ENCODE results near the gene SIRPD. TPM values are rescaled to one million over a fixed set of nuclear protein-coding genes. Genes with fewer than 3 reads are reported as not detected.

The SIRPD gene
- total and polyA plus RNA-seq, 2 of the 13 experiments (the other 11 are each of a cell fraction or from before 2014, with no cell fraction given): not detected

DNA sequence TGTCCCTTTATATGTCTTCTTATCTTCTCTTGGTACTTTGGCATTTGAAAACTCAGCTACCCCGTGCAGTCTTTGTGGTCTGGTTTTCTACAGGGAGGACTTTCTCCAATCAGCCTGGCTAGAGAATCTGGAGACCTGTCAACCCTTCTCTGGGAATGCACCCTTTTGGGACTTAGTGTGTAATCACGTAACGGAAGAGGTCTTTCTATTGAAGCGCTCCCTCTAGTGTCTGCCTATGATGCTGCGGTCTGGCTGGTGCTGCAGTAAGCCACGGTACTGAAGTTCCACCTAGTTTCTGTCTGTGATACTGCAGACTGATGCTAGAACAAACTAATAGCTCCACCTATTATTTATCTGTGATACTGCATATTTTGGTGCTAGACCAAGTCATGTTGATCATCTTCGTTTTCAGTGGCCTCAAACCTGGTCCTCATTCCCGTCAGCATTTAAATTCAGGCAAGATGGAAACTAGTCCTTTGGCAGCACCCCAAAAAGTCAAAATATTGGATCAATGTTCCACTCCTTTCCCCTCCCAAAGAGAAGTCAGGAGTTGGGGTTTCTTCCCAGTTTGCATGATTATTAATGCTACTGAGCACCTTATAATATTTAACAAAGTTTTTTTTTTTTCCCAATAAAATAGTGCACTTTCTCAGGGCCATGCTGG, 53.8 kb downstream of the SIRPD start (continued):
- TF ChIP-seq HNF1A (IDR thresholded peaks at IDR 0.05; ENCODE audit: low read depth) (peak; percentile 33; the same call in 1 of the 2 replicates), HNF1A (CRISPR knock-in tag; IDR thresholded peaks at IDR 0.05; ENCODE audit: borderline replicate concordance) (peak; percentile 15; the same call in 1 of the 2 replicates), KDM6A (CRISPR knock-in tag; IDR thresholded peaks at IDR 0.05; ENCODE audit: low read depth) (no peak), ZNF652 (CRISPR knock-in tag; IDR thresholded peaks at IDR 0.05; ENCODE audit: borderline replicate concordance, low read depth) (peak; percentile 61; the same call in 1 of the 2 replicates), PITX1 (CRISPR knock-in tag; IDR thresholded peaks at IDR 0.05) (peak; percentile 60; the same call in 1 of the 2 replicates), ZNF567 (CRISPR knock-in tag; IDR thresholded peaks at IDR 0.05; ENCODE audit: borderline replicate concordance) (no peak), POLR2A (IDR thresholded peaks at IDR 0.05; ENCODE audit: insufficient read depth in 1 of 2, low read depth in 2 of 2, low read length in 2 of 2) (no peak), KDM5B (CRISPR knock-in tag; IDR thresholded peaks at IDR 0.05; ENCODE audit: borderline replicate concordance) (no peak), SAFB2 (CRISPR knock-in tag; IDR thresholded peaks at IDR 0.05; ENCODE audit: borderline replicate concordance, low read depth) (no peak), ZNF773 (CRISPR knock-in tag; IDR thresholded peaks at IDR 0.05; ENCODE audit: borderline replicate concordance) (no peak), TARDBP (CRISPR knock-in tag; IDR thresholded peaks at IDR 0.05) (peak; percentile 26; the same call in 1 of the 2 replicates), MAFK (conservative IDR thresholded peaks at IDR 0.05 in 1 of 2, IDR thresholded peaks at IDR 0.05 in 1 of 2; ENCODE audit: low read length in 2 of 2) (no peak), ZNF12 (CRISPR knock-in tag; IDR thresholded peaks at IDR 0.05) (peak; percentile 19; the same call in 1 of the 2 replicates), MIXL1 (CRISPR knock-in tag; IDR thresholded peaks at IDR 0.05) (peak; percentile 80; the same call in 1 of the 2 replicates), HOXA7 (CRISPR knock-in tag; IDR thresholded peaks at IDR 0.05) (no peak), NONO (IDR thresholded peaks at IDR 0.05) (no peak), NONO (CRISPR knock-in tag; conservative IDR thresholded peaks at IDR 0.05) (0 out of 2 replicates have a peak, but pooled peaks have one; percentile 27), KMT2B (CRISPR knock-in tag; IDR thresholded peaks at IDR 0.05) (0 out of 2 replicates have a peak, but pooled peaks have one; percentile 29), MTF1 (CRISPR knock-in tag; IDR thresholded peaks at IDR 0.05) (no peak), MXI1 (IDR thresholded peaks at IDR 0.05; ENCODE audit: borderline replicate concordance, low read depth, low read length) (peak; percentile 27; the same call in 1 of the 3 replicates), ZNF558 (CRISPR knock-in tag; IDR thresholded peaks at IDR 0.05; ENCODE audit: borderline replicate concordance) (no peak), ZSCAN9 (CRISPR knock-in tag; IDR thresholded peaks at IDR 0.05; ENCODE audit: borderline replicate concordance) (peak; percentile 80), ZNF124 (CRISPR knock-in tag; IDR thresholded peaks at IDR 0.05) (peak; percentile 72; the same call in 1 of the 2 replicates), SP4 (CRISPR knock-in tag; IDR thresholded peaks at IDR 0.05) (0 out of 2 replicates have a peak, but pooled peaks have one; percentile 35), NFATC3 (CRISPR knock-in tag; IDR thresholded peaks at IDR 0.05) (no peak)
- TF ChIP-seq, protein P1, sequence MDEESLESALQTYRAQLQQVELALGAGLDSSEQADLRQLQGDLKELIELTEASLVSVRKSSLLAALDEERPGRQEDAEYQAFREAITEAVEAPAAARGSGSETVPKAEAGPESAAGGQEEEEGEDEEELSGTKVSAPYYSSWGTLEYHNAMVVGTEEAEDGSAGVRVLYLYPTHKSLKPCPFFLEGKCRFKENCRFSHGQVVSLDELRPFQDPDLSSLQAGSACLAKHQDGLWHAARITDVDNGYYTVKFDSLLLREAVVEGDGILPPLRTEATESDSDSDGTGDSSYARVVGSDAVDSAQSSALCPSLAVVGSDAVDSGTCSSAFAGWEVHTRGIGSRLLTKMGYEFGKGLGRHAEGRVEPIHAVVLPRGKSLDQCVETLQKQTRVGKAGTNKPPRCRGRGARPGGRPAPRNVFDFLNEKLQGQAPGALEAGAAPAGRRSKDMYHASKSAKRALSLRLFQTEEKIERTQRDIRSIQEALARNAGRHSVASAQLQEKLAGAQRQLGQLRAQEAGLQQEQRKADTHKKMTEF (CRISPR knock-in tag; IDR thresholded peaks at IDR 0.05): 0 out of 2 replicates have a peak, but pooled peaks have one; percentile 36
